GOT3 (cell line): Measurements from ENCODE around the gene PHB1.
"Not testable (repeated sequence)": the region's sequence is repeated elsewhere in the genome, so short reads cannot be mapped to it uniquely, and the experiment has no call there.

Experiments
- DNase-seq: peaks from one replicate; lab custom pipeline; 2025; ENCODE audit warnings: mixed read lengths; lab: John Stamatoyannopoulos, UW

PHB1 gene

DNA sequence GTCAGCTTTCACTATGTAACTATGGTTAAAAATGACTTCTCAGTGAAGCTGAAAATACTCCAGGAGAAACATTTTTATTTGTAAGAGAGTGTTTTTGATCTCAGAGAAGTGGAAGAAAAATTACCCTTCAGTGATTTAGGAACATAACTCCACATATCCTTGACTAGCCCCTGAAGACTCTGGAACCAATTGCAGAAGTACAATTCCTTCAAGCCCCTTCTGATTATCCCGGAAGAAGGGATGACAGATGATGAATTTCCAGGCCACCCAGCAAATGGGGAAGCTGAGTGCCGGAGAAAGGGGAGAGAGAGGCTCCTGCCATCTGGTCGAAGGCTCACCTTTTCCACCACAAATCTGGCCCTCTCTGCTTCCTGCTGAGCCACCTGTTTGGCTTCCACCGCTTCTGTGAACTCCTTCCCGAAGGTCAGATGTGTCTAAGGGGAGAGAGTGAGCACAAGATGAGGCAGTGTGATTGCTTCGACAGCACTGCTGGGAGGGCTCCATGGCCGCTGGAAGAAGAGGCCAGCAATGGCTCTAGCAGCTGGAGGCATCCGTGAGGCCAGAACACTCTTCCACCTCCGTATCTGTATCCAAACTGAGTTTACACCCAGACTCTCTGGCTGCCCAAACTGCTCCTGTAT is 8.1 kb downstream of the PHB1 start:
- DNase-seq, result no peak

GRCh38 chr17:49404906-49405305 is 9.8 kb downstream of the PHB1 start:
- DNase-seq, result no peak

GRCh38 chr17:49404361-49404760 is 10.3 kb downstream of the PHB1 start:
- no peak for DNase-seq

DNA sequence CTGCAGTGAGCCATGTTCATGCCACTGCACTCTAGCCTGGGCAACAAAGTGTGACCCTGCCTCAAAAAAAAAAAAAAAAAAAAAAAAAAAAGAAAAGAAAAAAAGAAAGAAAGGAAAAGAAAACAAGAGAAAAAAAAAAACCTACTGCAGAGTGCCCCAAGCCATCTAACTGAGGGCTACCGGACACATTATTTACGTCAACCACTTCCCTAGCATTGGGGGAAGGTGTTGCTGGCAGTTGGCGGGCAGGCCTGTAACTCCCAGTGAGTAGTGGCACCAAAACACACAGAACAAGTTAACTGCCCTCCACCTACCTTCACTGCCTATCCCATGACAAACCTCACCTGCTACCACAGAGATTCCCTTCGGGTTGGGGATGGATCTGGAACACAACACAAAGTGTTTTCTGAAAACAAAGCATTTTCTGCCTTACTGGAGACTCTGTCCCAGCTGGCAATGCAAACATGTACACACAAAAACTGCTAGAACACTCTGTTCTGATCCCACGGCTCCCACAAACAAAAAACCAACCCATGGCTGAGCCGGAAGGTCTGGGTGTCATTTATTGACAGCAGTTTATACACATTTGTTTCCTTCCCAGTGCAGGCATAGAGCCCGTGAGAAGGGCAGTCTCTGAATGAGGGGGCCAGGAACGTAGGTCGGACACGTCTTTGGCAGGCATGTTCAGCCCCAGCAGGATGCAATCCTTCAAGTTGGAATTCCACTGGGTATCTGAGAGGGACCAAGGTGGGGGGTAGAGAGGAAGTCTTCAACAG is 11.0 kb downstream of the PHB1 start:
- no peak for DNase-seq

- no peak for DNase-seq
These were observed 12.0 kb downstream of the PHB1 start for GRCh38 chr17:49402706-49403105.

GRCh38 chr17:49401971-49402611 is 12.6 kb downstream of the PHB1 start:
- no peak for DNase-seq

GRCh38 chr17:49399995-49400394 is 14.7 kb downstream of the PHB1 start:
- no peak for DNase-seq

DNA sequence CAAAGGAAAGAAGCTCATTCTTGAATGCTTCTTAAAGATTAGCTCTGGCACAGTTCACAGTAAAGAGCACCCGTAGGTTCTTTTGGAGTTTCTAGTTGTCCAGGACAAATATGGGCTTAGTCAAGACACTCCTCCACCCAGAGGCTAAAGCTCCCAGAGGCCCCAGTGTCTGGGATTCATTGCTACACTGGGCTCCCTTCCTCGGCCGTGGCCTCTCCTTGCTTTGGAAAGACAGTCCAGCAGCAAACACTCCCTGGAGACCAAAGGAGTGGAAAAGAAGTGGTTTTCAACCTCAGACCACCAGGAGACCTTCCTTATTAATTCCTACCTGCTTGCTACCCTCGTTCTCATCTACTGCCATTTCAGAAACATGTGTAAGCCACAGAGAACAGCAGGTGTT is 17.1 kb downstream of the PHB1 start:
- no peak for DNase-seq

- DNase-seq, result no peak
These were observed 21.0 kb downstream of the PHB1 start for GRCh38 chr17:49393491-49394255.

GRCh38 chr17:49390548-49391324 is 23.9 kb downstream of the PHB1 start:
- DNase-seq, result no peak

GRCh38 chr17:49389514-49390347 is 25.0 kb downstream of the PHB1 start:
- DNase-seq, result not testable (repeated sequence)

GRCh38 chr17:49388692-49389513 is 25.8 kb downstream of the PHB1 start:
- DNase-seq, result no peak

DNA sequence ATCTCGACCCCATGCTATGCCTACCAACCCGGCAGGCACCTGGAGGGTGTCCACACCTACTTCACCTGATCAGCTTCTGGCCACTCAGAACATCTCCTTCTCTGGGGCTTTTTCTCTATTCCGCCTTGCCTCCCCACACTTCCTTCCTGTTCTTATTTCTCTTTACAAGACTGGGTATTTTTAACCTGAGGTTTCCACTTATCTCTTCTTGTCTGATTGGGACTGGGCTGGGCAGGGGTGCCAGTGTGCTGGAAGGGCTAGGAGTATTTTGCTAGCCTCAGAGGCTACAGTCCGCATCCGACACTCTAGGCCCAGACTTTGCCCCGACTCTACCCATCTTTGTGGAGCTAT is 26.4 kb downstream of the PHB1 start:
- no peak for DNase-seq

GRCh38 chr17:49387498-49388289 is 27.0 kb downstream of the PHB1 start:
- DNase-seq, result no peak

DNA sequence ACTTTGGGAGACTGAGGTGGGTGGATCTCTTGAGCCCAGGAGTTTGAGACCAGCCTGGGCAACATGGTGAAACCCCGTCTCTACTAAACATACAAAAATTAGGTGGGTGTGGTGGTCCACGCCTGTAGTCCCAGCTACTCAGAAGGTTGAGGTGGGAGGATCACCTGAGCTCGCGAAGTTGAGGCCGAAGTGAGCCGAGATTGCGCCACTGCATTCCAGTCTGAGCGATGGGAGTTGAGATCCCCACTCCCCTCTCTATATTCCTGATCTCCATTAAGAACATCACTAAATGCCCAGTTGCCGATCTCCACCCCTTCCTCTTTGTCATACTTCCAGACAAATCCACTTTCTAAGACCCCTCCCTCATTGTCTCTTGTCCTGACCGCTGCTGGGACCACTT is 28.3 kb downstream of the PHB1 start:
- no peak for DNase-seq

- DNase-seq, result no peak
These were observed 29.7 kb downstream of the PHB1 start for GRCh38 chr17:49384951-49385350.

- no peak for DNase-seq
These were observed 31.6 kb downstream of the PHB1 start for GRCh38 chr17:49383060-49383459.

- no peak for DNase-seq
These were observed 32.1 kb downstream of the PHB1 start for GRCh38 chr17:49382556-49382955.

DNA sequence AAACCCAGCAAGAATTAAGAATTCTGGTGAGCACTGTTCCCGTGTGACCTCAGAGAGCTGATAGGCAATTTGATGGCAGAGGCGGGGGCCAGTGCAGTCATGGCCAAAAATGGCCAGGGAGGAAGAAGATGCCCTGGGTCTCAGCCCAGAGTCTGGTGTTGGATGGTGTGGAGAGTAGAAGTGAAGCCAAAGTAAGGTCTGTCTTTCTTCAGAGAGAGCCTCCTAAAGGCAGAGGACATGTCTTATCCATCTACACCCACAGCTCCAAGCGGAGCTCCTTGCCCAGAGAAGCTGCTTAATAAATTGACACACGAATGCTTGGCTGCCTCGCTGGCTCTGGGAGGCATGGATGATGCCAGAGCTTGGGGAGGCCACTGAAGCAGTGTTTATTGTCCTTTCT is 32.9 kb downstream of the PHB1 start:
- DNase-seq, result no peak
